Renal cortex interstitium (tissue), 15 donors: ENCODE results near the gene CA12. TPM values are rescaled to one million over a fixed set of nuclear protein-coding genes. Genes with fewer than 3 reads are reported as not detected.
A peak's percentile ranks its signal among the peaks of the same experiment; 100 is the strongest.
"Not testable (repeated sequence)": the region's sequence is repeated elsewhere in the genome, so short reads cannot be mapped to it uniquely, and the experiment has no call there.

Source experiments
- DNase-seq, 11 donors: peaks; one replicate each; pipeline ENCODE4 v3.0.0-alpha.2; 2013; ENCODE audit warnings: low read depth in 9 of 11, low spot score in 4 of 11; ENCODE audit errors: extremely low read depth in 1 of 11
- long read RNA-seq, 16 experiments: transcript quantifications; one replicate each; lab custom pipeline, GENCODE V29; 2026
- polyA plus RNA-seq, 3 donors: library from polyadenylated mRNA; unstranded; fragments of 120-200 nt; gene quantifications; one replicate each; pipeline ENCODE4 v1.2.1, GENCODE V29; 2013; ENCODE audit not compliant: insufficient read length in 3 of 3

The CA12 gene
- 100 to 1,000 TPM in 2 of 3 donors, 10 to 100 TPM in 1; 95.1 to 153 (median 121) TPM for polyA plus RNA-seq
- long read RNA-seq, donor 1, full-length matches to known transcripts: 10 of 26 reads
- long read RNA-seq, donor 1, partial matches to known transcripts: 16 of 26 reads
- long read RNA-seq, donor 1, other reads (novel, unspliced or antisense): 0 of 26 reads
- long read RNA-seq, donor 2, full-length matches to known transcripts: 12 of 28 reads
- long read RNA-seq, donor 2, partial matches to known transcripts: 16 of 28 reads
- long read RNA-seq, donor 2, other reads (novel, unspliced or antisense): 0 of 28 reads
- long read RNA-seq, donor 3, full-length matches to known transcripts: 32 of 32 reads
- long read RNA-seq, donor 3, partial matches to known transcripts: 0 of 32 reads
- long read RNA-seq, donor 3, other reads (novel, unspliced or antisense): 0 of 32 reads
- long read RNA-seq, donor 4, full-length matches to known transcripts: 10 of 16 reads
- long read RNA-seq, donor 4, partial matches to known transcripts: 6 of 16 reads
- long read RNA-seq, donor 4, other reads (novel, unspliced or antisense): 0 of 16 reads
- long read RNA-seq, donor 5: 0 reads
- long read RNA-seq, donor 6, full-length matches to known transcripts: 14 of 38 reads
- long read RNA-seq, donor 6, partial matches to known transcripts: 24 of 38 reads
- long read RNA-seq, donor 6, other reads (novel, unspliced or antisense): 0 of 38 reads
- long read RNA-seq, donor 7, full-length matches to known transcripts: 8 of 13 reads
- long read RNA-seq, donor 7, partial matches to known transcripts: 5 of 13 reads
- long read RNA-seq, donor 7, other reads (novel, unspliced or antisense): 0 of 13 reads
- long read RNA-seq, donor 8: 0 reads
- long read RNA-seq, donor 9, full-length matches to known transcripts: 18 of 23 reads
- long read RNA-seq, donor 9, partial matches to known transcripts: 5 of 23 reads
- long read RNA-seq, donor 9, other reads (novel, unspliced or antisense): 0 of 23 reads
- long read RNA-seq, donor 10, full-length matches to known transcripts: 15 of 21 reads
- long read RNA-seq, donor 10, partial matches to known transcripts: 6 of 21 reads
- long read RNA-seq, donor 10, other reads (novel, unspliced or antisense): 0 of 21 reads
- long read RNA-seq, donor 11, full-length matches to known transcripts: 18 of 18 reads
- long read RNA-seq, donor 11, partial matches to known transcripts: 0 of 18 reads
- long read RNA-seq, donor 11, other reads (novel, unspliced or antisense): 0 of 18 reads
- long read RNA-seq, donor 12, full-length matches to known transcripts: 9 of 14 reads
- long read RNA-seq, donor 12, partial matches to known transcripts: 5 of 14 reads
- long read RNA-seq, donor 12, other reads (novel, unspliced or antisense): 0 of 14 reads
- long read RNA-seq, donor 13: 0 reads
- long read RNA-seq, donor 14, full-length matches to known transcripts: 12 of 18 reads
- long read RNA-seq, donor 14, partial matches to known transcripts: 6 of 18 reads
- long read RNA-seq, donor 14, other reads (novel, unspliced or antisense): 0 of 18 reads
- long read RNA-seq, donor 15, full-length matches to known transcripts: 9 of 15 reads
- long read RNA-seq, donor 15, partial matches to known transcripts: 6 of 15 reads
- long read RNA-seq, donor 15, other reads (novel, unspliced or antisense): 0 of 15 reads
- long read RNA-seq, donor 16, full-length matches to known transcripts: 51 of 59 reads
- long read RNA-seq, donor 16, partial matches to known transcripts: 8 of 59 reads
- long read RNA-seq, donor 16, other reads (novel, unspliced or antisense): 0 of 59 reads

- DNase-seq: peak in 3 of 11 donors; percentile 54 to 65 (median 58)
These were observed at the start of gene CA12 for GRCh38 chr15:63381301-63382204. Gene CA12, minus strand, starts transcription at chr15:63381846. Its CDS starts 126 bp downstream, at chr15:63381720.

GRCh38 chr15:63430766-63431451 is 49.3 kb upstream of the CA12 start:
- DNase-seq: no peak

- no peak for DNase-seq
These were observed 44.9 kb upstream of the CA12 start for GRCh38 chr15:63426552-63426951.

GRCh38 chr15:63425426-63425985 is 43.9 kb upstream of the CA12 start:
- DNase-seq: no peak

- no peak for DNase-seq
These were observed 41.4 kb upstream of the CA12 start for GRCh38 chr15:63422891-63423590.

DNA sequence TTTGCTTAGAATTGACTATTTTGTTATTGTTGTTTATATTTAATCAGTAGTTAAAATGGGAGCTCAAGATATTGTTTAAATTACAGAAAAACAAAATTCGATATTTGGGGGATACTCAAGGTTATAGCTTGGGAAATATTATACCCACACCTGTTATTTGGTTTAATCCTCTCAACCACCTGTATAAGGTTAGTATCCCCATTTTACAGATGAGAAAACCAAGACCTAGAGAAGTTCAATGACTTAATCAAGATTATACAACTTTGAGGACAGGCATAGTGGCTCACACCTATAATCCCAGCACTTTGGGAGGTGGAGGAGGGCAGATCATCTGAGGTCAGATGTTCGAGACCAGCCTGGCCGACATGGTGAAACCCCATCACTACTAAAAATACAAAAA is 39.8 kb upstream of the CA12 start:
- DNase-seq: no peak

- no peak for DNase-seq
These were observed 38.7 kb upstream of the CA12 start for GRCh38 chr15:63420333-63420747.

DNA sequence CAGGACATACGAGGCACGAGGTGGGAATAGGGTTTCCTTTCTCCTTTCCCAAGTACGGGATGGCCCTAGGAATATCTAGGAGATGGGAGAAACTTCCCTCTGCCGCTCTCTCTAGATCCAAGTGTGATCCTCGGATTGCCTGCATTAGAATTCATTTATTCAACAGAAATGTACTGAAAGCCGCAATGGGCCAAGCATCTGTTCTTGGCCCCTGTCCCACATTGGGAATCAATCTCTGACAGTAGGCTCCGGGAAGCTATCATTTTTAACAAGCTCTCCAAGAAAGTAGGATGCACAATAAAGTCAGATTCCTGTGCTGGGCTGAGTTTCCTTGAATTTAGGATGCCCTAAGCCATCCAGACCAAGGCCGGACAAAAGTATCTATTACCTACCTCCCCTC is 37.2 kb upstream of the CA12 start:
- DNase-seq: no peak

GRCh38 chr15:63417721-63418120 is 36.1 kb upstream of the CA12 start:
- no peak for DNase-seq

DNA sequence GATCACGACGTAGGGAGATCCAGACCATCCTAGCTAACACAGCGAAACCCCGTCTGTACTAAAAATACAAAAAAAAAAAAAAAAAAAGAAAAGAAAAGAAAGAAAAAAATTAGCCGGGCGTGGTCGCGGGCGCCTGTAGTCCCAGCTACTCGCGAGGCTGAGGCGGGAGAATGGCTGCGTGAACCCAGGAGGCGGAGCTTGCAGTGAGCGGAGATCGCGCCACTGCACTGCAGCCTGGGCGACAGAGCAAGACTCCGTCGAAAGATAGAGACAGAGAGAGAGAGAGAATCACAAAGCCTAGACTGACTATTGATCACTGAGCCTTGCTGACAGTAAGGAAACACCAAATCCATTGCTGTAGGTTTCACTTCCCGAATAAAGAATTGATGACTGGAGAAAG is 35.6 kb upstream of the CA12 start:
- DNase-seq: not testable (repeated sequence)

DNA sequence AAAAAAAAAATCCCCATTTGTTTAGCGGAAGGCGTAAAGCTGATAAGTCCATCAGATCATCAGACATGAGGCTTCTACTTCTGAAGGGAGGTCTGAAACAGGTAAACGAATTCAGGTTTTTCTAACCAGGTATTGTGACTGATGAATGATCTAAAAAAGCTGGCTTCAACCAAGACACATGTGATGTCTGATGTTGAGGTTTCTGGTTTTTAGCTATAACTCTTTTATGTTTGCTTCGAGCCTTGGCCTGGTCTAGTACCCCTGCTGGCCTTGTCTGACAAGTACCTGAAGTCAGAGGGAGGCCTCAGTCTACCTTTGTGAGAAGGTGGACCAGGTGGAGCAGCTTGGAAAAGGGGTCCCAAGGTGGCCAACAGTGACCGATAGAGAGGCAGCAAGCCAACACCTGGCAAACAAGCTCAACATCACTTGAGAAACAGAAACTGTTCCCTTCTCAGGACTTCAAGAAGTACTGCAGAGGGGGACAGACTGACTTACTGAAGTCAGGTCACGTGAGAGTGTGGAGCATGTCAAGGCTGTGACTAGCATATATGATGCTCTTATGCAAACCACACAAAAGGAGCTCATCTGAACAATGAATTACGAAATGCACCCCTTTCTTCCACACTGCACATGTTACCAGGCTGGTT is 33.0 kb upstream of the CA12 start:
- no peak for DNase-seq

GRCh38 chr15:63412551-63412950 is 30.9 kb upstream of the CA12 start:
- DNase-seq: no peak

GRCh38 chr15:63411866-63412265 is 30.2 kb upstream of the CA12 start:
- no peak for DNase-seq

- DNase-seq: no peak
These were observed 27.5 kb upstream of the CA12 start for GRCh38 chr15:63409179-63409578.

DNA sequence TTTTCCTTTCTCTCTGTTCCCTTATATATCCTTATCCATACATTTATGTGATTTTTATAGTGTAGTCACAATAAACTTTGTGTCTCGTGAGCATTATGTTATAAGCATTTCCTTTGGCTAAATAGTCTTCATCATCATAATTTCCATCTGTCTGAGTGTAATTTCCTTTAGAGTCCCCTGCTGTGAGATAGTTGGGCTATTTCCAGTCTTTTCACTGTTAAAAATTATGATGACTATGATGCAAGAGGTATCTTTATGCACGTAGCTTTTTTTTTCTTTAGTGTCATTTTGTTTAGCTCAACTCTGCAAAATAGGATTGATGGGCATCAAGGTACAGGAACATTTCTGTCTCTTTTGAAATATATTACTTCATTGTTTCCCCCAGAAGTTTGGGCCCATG is 26.9 kb upstream of the CA12 start:
- no peak for DNase-seq
